GM18861 (cell line): Measurements from ENCODE around the gene FBXL14.

Experiments used
- ATAC-seq: cut with Tn5 transposase; IDR thresholded peaks from one replicate; pipeline ENCODE4 v1.9.1; 2021; ENCODE audit not compliant: unreplicated experiment

FBXL14 gene

GRCh38 chr12:1594261-1595025, at the start of gene FBXL14:
TSS of gene FBXL14 (minus strand) at chr12:1594581. CDS start at chr12:1594066, 515 bp downstream.
- ATAC-seq = peak; percentile 51

- ATAC-seq = no peak
Measured at GRCh38 chr12:1643905-1644533, 49.6 kb upstream of the FBXL14 start.

- ATAC-seq = no peak
Measured at GRCh38 chr12:1643043-1643442, 48.7 kb upstream of the FBXL14 start.

- no peak for ATAC-seq
Measured at GRCh38 chr12:1642513-1642912, 48.1 kb upstream of the FBXL14 start.

DNA sequence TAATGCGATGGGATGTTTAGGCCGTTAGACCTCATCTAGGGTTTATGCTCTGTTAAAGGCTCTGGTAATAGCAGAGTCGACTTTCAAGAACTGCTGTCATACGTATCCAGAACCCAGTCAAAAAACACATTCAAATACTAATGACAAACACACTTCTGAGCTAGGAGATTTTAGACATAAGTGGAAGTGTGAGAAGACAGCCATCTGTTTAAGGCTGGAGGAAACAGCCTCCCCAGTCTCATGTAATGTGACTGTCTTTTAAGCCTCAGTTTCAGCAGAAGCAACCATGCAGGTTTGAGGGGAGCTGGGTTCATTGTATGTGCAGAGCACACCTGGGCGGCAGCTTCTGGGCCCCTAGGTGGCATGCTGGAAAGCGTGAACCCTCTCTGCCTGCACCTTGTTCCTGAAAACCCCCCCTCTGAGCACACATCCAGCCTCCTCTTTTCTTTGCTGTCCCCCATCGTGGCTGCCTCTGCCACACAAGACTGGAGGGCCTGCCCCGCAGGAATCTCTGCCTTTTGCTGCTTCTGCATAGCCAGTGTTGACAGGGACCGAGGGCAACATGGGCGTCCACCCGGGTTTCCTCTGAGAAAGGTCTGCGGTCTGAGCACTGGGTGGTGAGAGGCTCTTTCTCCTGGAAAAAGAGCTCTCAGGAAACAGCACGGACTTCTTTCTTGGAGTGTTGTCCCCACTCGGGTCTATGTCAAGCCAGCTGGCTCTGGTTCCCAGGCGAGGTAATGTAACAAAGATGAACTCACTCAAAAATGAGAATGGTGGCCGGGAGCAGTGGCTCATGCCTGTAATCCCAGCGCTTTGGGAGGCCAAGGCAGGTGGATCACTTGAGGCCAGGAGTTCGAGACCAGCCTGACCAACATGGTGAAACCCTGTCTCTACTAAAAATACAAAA, 46.2 kb upstream of the FBXL14 start:
- no peak for ATAC-seq

DNA sequence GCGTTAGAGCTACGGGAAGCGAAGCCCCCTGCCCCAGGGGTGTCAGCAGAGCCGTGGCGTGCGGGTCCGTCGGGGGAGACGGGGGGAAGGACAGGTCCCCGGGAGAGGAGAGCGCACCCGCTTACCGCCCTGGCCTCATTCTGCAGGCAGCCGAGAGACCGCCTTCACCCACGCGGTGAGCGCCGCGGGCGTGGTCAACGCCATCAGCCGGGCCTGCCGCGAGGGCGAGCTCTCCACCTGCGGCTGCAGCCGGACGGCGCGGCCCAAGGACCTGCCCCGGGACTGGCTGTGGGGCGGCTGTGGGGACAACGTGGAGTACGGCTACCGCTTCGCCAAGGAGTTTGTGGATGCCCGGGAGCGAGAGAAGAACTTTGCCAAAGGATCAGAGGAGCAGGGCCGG, 45.2 kb upstream of the FBXL14 start:
- no peak for ATAC-seq

DNA sequence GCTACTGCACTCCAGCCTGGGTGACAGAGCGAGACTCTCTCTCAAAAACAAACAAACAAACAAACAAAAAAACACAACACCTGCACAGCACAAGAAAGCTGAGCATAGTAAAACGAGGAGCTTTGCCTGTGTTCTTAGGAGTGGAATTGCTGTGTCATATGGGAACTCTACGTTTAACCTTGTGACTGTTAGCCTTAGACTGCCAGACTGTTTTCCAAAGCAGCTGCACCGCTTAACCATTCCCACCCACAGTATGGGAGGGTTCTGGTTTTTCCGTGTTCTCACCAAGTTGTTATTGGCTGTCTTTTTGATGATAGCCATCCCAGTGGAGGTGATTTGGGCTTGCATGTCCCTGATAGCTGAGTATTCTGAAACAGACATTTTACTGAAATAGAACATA, 43.8 kb upstream of the FBXL14 start:
- ATAC-seq = no peak

DNA sequence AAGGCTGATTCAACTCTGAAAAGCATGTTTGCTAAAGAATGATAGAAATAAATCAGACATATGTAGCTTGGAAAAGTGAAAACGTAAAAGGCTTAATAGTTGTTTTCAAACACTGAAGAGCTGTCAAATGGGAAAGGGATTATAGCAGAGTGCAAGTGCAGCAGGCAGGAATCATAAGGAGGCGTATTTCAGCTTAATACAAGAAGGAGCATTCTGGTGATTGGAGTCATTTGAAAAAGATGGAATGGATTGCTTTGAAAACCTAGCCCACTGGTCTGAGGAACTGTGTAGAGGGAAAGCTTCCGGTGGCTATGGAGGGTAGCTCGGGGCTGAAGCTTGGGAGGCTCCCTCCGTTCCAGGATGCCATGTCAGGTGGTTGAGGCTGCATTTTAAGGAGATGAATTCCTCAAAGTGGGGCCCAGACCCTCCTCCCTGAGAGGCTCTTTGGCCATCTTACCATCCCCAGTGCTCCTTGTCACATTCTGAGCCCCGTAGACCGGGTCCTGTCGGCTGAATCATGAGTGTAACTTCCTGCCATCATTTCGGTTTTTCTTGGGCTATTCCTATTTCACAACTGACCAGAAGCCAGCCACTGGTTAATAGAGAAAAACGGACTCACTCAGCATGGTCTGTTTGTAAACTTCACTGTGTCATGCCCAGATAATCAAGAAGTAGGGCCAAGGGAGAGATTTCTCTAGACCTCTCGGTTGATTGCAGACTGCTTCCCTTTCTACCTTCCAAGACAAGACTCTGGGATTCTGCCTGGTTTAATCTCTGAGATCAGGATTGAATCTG, 41.1 kb upstream of the FBXL14 start:
- ATAC-seq = no peak

DNA sequence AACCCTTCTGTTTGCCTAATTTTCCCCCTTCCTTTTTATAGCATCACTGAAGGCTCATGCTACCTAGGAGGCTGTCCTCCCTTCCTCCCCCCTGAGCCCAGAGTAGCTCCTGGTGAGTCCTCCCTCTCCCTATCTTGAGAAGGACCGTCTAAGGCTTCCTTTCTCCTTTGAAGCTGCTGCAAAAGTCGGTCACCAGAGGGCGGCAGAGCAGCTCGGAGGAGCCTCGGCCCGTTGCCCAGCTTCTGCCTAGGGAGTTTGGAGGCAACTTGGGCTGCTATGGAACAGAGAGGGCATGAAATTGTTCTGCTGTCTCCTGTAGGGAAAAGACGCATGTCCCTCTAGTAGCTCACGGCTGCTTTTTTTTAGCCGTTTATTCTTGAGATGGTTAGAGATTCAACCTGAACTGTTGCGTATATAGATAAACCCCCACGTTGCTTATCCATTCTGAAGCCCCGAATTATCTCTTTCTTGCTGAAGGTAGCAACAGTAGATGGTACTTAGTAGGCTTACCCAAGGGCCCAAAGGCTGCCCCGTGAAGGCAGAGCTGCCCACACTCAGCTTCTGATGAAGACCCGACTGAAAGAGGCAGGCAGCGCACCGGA, 40.3 kb upstream of the FBXL14 start:
- ATAC-seq = no peak

DNA sequence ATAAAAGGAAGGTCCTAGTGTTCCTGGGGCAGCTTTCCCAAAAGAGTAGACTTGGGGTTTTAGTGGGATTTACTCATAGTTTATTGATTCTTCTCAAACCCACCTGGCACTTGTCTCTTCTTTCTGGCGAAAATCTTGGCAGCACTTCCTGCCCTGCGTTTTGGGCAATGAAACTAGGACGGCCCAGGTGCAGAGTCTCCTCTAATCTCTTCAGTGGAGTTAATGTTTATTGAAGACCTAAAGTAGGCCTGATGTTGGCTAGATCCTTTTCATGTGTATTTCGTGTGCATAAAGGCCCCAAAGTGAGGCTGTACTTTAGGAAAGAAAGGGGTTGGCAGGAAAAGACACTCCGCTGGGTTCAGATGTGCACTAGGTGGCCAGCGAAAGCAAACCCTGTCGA, 39.8 kb upstream of the FBXL14 start:
- no peak for ATAC-seq

DNA sequence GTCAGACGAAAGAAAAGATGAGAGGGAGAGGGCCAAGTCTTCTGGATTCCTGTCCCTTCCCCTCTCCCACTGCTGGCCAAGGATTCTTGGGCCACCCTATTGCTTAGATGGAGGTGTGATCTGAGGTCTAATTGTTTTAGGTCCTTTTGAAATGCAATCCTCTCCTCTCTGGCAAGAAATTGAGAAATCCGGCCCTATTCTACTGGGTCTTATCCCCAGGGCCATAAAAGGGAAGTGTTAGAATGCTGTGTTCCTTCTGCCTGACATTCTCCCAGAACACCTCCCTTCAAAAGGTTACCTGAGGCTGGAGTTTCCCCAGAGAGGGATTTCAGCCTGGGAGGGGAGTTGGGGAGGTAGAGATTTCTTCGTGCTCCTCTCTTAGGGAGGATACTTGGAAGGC, 39.1 kb upstream of the FBXL14 start:
- no peak for ATAC-seq

GRCh38 chr12:1632702-1633101, 38.3 kb upstream of the FBXL14 start:
- no peak for ATAC-seq

- ATAC-seq = no peak
Measured at GRCh38 chr12:1630827-1631591, 36.6 kb upstream of the FBXL14 start.

DNA sequence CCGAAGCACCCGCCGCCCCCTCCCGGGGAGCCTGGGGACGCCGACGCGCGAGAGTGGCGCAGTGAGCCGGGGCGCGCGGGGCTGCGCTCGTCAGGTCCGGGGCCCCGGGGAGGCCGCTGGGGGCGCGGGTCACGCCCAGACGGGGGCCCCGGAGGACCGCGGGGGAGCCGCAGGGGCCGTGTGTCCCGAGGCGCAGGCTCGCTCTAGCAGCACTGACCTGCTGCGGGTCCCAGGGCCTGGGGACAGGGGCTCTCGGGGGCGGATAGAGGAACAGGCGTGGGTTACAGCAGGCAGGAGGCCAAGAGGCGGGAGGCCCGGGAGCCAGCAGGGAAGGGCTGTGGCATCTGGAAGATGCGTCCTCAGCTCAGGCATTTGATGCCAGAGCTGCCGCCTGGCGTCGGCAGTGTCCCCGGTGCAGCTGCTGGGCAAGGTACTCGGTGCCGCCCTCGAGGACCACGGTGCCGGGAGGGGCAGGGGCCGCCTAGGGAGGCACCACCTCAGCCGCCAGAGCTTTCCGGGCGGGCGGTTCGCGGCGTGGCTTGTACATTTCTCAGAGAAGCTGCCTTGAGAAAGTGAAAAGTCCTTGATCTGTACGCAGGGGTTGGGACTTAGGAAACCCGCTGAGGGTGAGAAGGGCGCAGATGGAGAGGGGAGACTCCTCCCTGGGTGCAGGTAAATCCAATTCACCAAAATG, 35.9 kb upstream of the FBXL14 start:
- ATAC-seq = no peak

DNA sequence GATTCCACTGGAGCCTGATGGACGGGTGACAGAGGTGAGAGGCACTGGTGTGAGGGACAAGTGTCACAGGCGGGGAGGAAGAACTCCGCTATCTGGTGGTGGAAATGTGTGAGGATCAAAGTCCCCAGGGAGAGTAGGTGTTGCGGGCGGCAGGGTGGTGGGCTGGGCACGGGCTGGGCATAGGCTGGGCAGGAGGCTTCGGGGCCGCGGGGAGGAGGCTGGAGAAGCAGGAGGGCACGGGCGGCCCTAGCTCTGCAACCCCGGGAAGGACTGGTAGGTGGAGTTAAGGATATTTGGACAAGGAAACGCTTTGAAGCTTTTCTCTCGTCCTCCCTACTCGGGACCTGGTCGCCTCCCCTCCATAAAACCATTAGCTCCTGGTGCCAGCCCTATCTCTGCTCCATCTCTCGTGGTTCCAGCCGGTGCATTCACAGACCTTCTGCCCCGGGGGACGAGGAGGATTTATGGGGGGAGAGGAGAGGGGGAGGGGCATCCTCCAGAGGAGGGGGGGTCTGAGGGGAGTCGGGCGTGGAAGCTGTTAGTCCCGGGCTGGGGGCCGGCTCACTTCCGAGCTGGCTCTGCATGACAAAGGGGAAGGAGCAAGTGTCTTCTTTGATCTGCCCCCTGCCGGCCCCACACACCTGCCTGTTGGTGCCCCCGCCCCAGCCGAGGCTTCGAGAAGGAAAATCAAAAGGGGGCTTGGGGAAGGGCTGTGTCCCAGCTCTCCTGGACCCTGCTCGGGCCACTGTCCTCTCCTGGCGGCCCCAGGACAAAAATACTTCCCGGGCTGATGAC, 35.2 kb upstream of the FBXL14 start:
- no peak for ATAC-seq

GRCh38 chr12:1628666-1629337, 34.4 kb upstream of the FBXL14 start, which contains the start of gene WNT5B:
TSS of gene WNT5B (plus strand) at chr12:1629231. CDS start at chr12:1631355, 2,124 bp downstream.
- ATAC-seq = no peak

DNA sequence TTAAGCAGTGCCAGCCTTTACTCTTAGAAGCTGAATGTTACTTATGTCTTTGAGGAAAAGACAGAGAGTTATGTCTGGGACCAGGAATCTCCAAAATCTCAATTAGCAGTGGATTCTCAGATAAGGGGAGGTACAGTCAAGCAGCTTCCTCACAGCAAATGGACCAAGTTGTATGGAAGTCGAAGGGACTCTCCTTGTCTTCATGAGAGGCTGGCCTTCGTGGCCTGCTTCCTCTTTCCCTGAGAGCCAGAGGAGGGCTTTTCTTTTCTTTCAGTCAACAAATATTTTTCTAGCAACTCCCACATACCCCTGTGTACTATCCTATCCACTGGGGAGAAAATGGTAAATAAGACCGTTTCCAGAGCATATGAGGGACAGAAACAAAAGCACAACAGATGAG, 28.0 kb upstream of the FBXL14 start:
- ATAC-seq = no peak

DNA sequence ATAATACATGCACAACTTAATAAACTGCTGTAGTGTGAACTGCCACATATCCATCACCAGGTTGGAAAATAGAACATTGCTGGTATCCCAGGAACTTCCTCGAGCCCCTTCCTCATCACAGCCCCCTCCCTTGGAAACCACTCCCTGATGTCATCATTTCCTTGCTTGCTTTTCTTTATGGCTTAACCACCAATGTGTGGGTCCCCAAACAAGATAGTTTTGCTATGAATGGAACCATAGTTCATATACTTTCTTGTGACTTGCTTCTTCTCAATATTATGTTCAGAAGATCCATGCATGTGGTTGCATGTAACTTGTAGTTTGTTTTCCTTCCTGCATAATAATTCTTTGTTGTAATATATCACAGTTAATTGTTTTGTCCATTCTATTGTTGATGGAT, 25.7 kb upstream of the FBXL14 start:
- no peak for ATAC-seq
